ENCODE measurements around the gene NKD1. TPM values are rescaled to one million over a fixed set of nuclear protein-coding genes. Genes with fewer than 3 reads are reported as not detected.

NKD1 gene
- total RNA-seq, 1 donor from 2014 or later: 2.4 TPM

DNA sequence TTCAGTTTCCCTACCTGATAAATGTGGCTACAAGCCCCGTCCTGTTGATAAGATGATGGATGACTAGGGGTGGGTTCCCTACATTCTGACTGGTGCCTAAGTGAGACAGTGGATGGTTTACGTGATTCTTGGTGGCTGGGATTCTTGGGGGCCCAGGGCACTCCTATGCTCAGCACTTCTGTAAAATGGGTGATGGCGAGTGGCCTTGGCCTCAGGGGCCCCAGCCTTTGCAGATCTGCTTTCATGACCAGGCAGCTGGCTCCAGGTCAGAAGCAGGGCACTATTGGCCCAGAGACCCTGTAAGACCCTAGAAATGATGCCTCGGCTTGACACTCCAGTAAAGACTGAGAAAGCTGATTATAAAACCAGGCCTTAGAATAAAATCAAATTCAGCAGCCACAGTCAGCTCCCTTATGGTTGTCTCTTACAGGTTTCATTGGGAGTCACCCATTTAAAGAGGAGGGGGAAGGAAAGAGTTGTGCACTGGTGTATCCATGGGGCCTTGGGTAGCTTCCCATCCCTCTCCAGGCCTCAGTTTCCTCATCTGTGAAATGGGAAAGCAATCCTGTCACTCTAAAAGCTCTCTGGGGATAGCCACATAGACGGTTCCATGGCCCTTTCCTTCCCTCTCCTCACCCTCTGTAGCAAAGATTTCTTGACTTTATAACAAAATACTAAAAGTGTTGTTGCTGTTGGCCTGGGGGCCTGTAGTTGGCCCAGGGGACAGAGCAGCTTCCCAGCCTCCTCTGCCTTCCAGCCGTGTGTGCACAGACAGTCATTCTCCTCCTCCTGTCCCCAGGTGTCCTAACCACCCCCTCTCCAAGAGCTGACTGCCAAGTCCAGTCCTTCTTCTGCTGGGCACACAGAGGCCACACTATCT lies 131.7 kb downstream of the NKD1 start:
- no peak for FAIRE-seq
- DNase-seq (ENCODE audit: low spot score in 2 of 2): no peak

DNA sequence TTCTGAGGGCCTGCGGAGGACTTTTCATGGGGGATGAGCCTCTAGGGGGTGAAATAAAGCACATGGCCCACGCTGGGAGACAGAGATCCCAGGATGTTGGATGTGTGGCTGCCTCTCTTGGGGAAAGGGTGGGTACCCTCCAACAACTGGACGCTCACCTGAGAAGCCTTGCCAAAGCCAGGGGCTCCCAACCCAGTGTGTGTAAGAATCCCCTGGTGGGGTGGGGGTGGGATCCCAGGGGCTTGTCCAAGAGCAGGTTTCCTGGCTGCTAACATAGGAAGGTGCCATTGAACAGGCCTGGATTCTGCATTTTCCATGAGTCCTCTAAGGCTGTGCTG lies 132.3 kb downstream of the NKD1 start:
- no peak for DNase-seq (ENCODE audit: low spot score in 2 of 2)
- no peak for FAIRE-seq

DNA sequence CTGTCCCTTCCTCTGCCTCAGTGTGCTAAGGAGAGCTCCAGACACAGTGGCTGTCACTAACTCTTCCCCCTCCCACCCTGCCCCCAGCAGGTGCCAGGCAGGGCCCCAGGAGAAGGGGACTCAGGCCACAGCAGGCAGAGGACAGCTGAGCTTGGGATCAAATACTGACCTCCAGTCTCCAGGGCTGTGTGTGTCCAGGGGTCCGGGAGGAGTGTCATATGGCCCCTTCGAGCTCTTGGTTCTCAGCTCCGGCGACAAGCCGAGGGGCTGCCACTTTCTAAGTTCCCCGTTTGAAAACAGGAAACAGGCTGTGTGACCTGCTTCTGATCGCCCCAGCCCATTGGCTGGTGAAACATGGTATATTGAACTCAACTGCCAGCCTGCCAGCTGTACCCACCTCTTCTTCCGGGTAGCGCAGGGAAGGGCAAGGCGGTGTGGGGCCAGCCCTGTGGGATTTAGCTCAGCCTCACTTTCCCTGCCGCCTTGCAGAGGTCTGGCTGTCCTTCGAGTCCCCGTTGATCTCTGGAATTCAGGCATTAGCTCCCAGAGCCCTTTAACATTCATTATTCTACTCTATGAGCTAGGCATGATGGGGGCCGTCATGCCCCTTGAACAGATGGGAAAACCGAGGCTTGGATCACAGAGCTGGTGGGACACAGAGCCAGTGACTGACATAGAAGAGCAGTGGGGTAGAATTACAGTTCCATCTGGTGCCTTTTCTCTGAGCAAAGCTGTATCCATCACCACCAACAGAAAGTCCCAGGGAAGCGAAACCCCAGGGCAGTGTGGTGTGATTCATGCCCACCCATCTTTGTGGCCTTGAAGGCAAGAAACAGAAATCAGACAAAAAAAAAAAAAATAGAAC lies 133.1 kb downstream of the NKD1 start, which contains the start of gene SNX20:
TSS of gene SNX20 (minus strand) at position 292 of the 865 bp plus-strand sequence. CDS start 3,786 bp downstream, outside the sequence.
- FAIRE-seq: no peak

GRCh38 chr16:50683689-50684374 lies 135.6 kb downstream of the NKD1 start:
- no peak for FAIRE-seq
- no peak for DNase-seq (ENCODE audit: low spot score in 2 of 2)

More for the DNA sequence above, 133.1 kb downstream of the NKD1 start, which contains the start of gene SNX20:
- DNase-seq (ENCODE audit: low spot score in 2 of 2): no peak

- no peak for DNase-seq (ENCODE audit: low spot score in 2 of 2)
- FAIRE-seq: no peak
These were observed 136.7 kb downstream of the NKD1 start for GRCh38 chr16:50684823-50685461.

DNA sequence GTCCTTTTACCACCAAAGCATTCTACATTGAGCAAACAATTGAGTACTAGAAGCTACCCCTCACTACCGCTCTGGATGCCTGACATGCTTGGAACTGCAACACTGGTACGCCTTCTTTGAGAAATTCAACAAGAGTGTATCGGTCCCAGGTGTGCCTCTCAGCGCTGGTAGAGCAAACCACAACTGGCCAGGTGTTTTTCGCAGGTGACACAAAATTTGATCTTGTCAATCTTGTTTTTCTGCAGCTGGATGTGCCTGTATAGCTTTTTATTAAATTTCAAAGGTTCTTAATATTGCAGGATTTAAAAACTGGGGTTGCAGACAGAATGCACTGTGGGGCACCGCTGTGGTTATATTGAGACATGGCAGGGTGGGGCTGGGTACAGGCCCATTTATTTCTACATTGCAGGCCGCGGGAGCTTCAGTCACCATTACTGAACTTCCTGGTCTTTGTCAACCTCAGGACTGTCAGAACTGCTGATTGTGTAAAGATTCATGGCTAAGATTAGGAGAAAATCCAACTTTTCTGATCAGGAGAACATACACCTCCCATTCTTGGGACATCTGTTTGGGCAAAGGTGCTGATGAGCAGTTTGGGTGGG lies 137.4 kb downstream of the NKD1 start:
- FAIRE-seq: no peak
- no peak for DNase-seq (ENCODE audit: low spot score in 2 of 2)

GRCh38 chr16:50688083-50688482 lies 139.9 kb downstream of the NKD1 start:
- FAIRE-seq: no peak
- DNase-seq (ENCODE audit: low spot score in 2 of 2): no peak

DNA sequence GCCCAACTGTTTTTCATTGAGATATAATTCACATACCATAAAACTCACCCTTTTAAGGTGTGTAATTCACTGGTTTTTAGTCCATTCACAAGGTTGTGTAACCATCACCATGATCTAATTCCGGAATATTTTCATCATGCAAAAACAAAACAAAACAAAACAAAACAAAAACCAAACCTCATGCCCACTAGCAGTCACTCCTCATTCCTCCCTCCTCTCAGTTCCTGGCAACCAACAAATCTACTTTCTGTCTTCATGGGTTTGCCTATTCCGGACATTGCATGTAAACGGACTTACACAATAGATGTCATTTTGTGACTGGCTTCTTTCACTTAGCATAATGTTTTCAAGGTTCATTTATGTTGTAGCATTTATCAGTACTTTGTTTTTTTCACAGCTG lies 140.7 kb downstream of the NKD1 start:
- DNase-seq (ENCODE audit: low spot score in 2 of 2) (no peak), FAIRE-seq (no peak)

GRCh38 chr16:50690177-50690576 lies 142.0 kb downstream of the NKD1 start:
- FAIRE-seq (no peak), DNase-seq (ENCODE audit: low spot score in 2 of 2) (no peak)

DNA sequence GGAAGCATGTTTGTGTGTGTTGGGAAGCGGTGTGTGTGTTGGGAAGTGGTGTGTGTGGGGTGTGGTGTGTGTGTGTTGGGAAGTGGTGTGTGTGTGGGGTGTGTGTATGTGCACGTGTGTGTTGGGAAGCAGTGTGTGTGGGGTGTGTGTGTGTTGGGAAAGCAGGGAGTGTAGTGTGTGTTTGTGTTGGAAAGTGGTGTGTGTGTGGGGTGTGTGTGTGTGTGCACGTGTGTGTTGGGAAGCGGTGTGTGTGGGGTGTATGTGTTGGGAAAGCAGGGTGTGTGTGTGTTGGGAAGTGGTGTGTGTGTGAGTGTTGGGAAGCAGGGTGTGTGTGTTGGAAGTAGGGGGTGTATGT lies 144.4 kb downstream of the NKD1 start:
- DNase-seq (ENCODE audit: low spot score in 2 of 2): no peak

GRCh38 chr16:50692999-50693781 lies 145.0 kb downstream of the NKD1 start, which contains the start of gene NOD2:
TSS of gene NOD2 (plus strand) at chr16:50693606. CDS start at chr16:50699496, 5,890 bp downstream.
- FAIRE-seq (no peak), DNase-seq (ENCODE audit: low spot score in 2 of 2) (peak in 1 of 2 donors; percentile 69)

More for the DNA sequence above, 144.4 kb downstream of the NKD1 start:
- no peak for FAIRE-seq

GRCh38 chr16:50694206-50694605 lies 146.0 kb downstream of the NKD1 start:
- FAIRE-seq: no peak
- DNase-seq (ENCODE audit: low spot score in 2 of 2): no peak

- no peak for DNase-seq (ENCODE audit: low spot score in 2 of 2)
These were observed 147.1 kb downstream of the NKD1 start for GRCh38 chr16:50695017-50696000.

GRCh38 chr16:50696126-50696525 lies 147.9 kb downstream of the NKD1 start:
- no peak for FAIRE-seq
- DNase-seq (ENCODE audit: low spot score in 2 of 2): no peak

More at GRCh38 chr16:50695017-50696000, 147.1 kb downstream of the NKD1 start:
- no peak for FAIRE-seq

DNA sequence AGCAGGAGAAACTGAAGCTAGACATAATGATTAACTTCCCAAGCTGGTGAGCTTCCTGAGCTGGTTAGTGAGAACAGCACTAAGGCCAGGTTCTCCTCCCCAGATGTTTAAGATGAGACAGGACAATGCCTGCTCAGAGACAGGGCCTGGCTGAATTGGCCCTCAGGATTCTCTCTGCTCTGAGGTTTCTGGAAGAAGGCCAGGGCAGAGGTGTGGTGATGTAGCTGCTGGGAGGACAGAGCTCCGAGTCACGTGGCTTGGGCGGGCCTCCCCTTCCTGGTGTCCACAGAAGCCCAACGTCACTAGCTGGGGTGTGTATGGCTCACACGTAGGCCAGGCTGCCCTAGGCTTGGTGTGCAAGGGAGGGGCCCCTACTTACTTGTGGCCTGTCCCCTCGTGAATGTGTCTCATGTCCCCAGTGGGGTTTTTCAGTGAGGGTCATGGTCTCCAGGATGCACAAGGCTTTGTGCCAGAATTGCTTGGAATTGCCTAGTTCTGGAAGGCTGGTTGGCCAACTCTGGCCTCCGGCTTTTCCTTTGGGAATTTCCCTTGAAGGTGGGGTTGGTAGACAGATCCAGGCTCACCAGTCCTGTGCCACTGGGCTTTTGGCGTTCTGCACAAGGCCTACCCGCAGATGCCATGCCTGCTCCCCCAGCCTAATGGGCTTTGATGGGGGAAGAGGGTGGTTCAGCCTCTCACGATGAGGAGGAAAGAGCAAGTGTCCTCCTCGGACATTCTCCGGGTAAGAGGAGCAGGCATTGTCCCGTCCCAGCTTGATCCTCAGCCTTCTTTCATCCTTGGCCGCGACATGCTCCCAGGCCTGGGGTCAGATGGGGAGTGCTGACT lies 148.6 kb downstream of the NKD1 start:
- FAIRE-seq (no peak), DNase-seq (ENCODE audit: low spot score in 2 of 2) (peak in 1 of 2 donors; percentile 44)

DNA sequence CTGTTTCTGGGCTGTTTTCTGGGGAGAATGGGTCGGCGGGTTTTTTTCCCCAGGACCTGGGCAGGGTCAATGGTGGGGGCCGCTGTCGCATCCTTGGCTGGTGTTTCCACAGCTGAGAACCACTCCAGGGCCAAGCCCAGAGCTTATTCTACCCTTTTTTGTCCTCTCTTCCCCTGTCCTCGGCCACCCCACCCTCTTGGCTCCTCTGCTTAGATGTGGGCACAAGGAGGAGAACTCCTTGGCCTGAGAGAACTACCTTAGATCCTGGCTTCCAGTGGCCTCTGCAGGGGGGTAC lies 149.2 kb downstream of the NKD1 start:
- no peak for DNase-seq (ENCODE audit: low spot score in 2 of 2)
- no peak for FAIRE-seq
